Mucosa of descending colon (tissue), 3 donors: ENCODE measurements around the gene GSN. TPM values are rescaled to one million over a fixed set of nuclear protein-coding genes. Genes with fewer than 3 reads are reported as not detected.

ENCODE experiments used
- ATAC-seq: fragments of 200-7000 bp; cut with Tn5 transposase; one replicate; pipeline ENCODE4 v1.9.1; 2020; ENCODE audit warnings: mild to moderate bottlenecking, moderate library complexity
- DNase-seq, 3 donors: peaks; one replicate each; pipeline ENCODE4 v3.0.0-alpha.2; 2020
- H3K36me3 ChIP-seq: fragments of 200-600 bp; one replicate; pipeline ENCODE4 v1.8.0; 2021; ENCODE audit warnings: low read depth, mild to moderate bottlenecking
- H3K4me1 ChIP-seq: fragments of 200-600 bp; one replicate; pipeline ENCODE4 v1.8.0; 2021; ENCODE audit warnings: low read depth, mild to moderate bottlenecking
- H3K4me3 ChIP-seq: fragments of 200-600 bp; one replicate; pipeline ENCODE4 v1.8.0; 2021; ENCODE audit warnings: mild to moderate bottlenecking
- H3K9me3 ChIP-seq: fragments of 200-600 bp; one replicate; pipeline ENCODE4 v1.8.0; 2021; ENCODE audit warnings: mild to moderate bottlenecking
- CTCF ChIP-seq: fragments of 200-600 bp; IDR thresholded peaks from one replicate; pipeline ENCODE4 v1.8.0; 2022; ENCODE audit warnings: antibody characterized with exemption, mild to moderate bottlenecking
- intact Hi-C, 2 donors: fragments of 100-400 bp; cut with DNase I in 1 of 2; cut with micrococcal nuclease in 1 of 2; formaldehyde crosslinking; loops; one replicate each; pipeline versions ENCODE4 v1.11.0 to v1.11.1; 2022; cut with DNase I, micrococcal nuclease
- total RNA-seq, 3 donors: library from RNA; stranded (reverse); fragmentation: NEBNext Ultra II Directional in 2 of 3; extraction: Animal tissue kit (Norgen Biotek cat#: 25700) in 2 of 3; gene quantifications; one replicate each; pipeline versions ENCODE4 v1.2.1 to v1.2.4, GENCODE V29; 2021 to 2023
- donor health status: DM: no; HTN: no; CAD: no; lungs with moderate emphysema.
- donor health status: DM: no; HTN: no; CAD: no.
- donor health status: DM: no; HTN: yes; CAD: no.

GSN gene
- total RNA-seq, 3 donors from 2014 or later, result 443 to 952 (median 937) TPM

GRCh38 chr9:121364077-121364476 is 96.1 kb downstream of the GSN start:
- ATAC-seq (no peak), DNase-seq (no peak)
- H3K4me1 ChIP-seq, result peaks cover 26% of the 10 kb centered on the region
- H3K4me3 ChIP-seq, result no peak overlapping the region
- intact Hi-C loops, result no loop called here
- no peaks in the 10 kb centered on the region for H3K36me3 ChIP-seq
- H3K9me3 ChIP-seq, result no peaks in the 10 kb centered on the region
- no peak for TF ChIP-seq CTCF

- TF ChIP-seq CTCF, result no peak
- Histone ChIP-seq H3K4me1 (peaks cover 26% of the 10 kb centered on the region), H3K36me3 (no peaks in the 10 kb centered on the region), H3K4me3 (no peak overlapping the region), H3K9me3 (no peaks in the 10 kb centered on the region)
- ATAC-seq, result no peak
- intact Hi-C loops, result no loop called here
- no peak for DNase-seq
These were observed 96.9 kb downstream of the GSN start for GRCh38 chr9:121364886-121365285.

GRCh38 chr9:121365564-121365963 is 97.6 kb downstream of the GSN start:
- no peaks in the 10 kb centered on the region for H3K36me3 ChIP-seq
- no peak for TF ChIP-seq CTCF
- no peak for DNase-seq
- H3K9me3 ChIP-seq, result no peaks in the 10 kb centered on the region
- H3K4me1 ChIP-seq, result peaks cover 26% of the 10 kb centered on the region
- intact Hi-C loops, result no loop called here
- H3K4me3 ChIP-seq, result no peak overlapping the region
- ATAC-seq, result no peak

- no peak overlapping the region for H3K4me3 ChIP-seq
- TF ChIP-seq CTCF, result no peak
- H3K4me1 ChIP-seq, result peaks cover 26% of the 10 kb centered on the region
- H3K36me3 ChIP-seq, result no peaks in the 10 kb centered on the region
- ATAC-seq (no peak), DNase-seq (no peak)
- intact Hi-C loops, result no loop called here
- no peaks in the 10 kb centered on the region for H3K9me3 ChIP-seq
These were observed 98.7 kb downstream of the GSN start for GRCh38 chr9:121366611-121367192.

GRCh38 chr9:121367306-121368137 is 99.6 kb downstream of the GSN start:
- peaks cover 30% of the 10 kb centered on the region for H3K4me1 ChIP-seq
- DNase-seq, result no peak
- no peaks in the 10 kb centered on the region for H3K36me3 ChIP-seq
- H3K4me3 ChIP-seq, result no peak overlapping the region
- no peak for TF ChIP-seq CTCF
- no peaks in the 10 kb centered on the region for H3K9me3 ChIP-seq
- ATAC-seq, result no peak
- intact Hi-C loops, result no loop called here
